ENCODE measurements around the gene OIP5. TPM values are rescaled to one million over a fixed set of nuclear protein-coding genes. Genes with fewer than 3 reads are reported as not detected.

The OIP5 gene
- total and polyA plus RNA-seq, 9 of the 15 experiments (the other 6 are each of a cell fraction or from before 2014, with no cell fraction given) = 8.3 to 54.8 (median 35.3) TPM

- TF ChIP-seq HMGN3 (IDR thresholded peaks at IDR 0.05; ENCODE audit: borderline replicate concordance, extremely low read depth, insufficient read length, low read depth, low read length) (no peak), ZNF76 (CRISPR knock-in tag; IDR thresholded peaks at IDR 0.05; ENCODE audit: borderline replicate concordance) (no peak), EP300 (IDR thresholded peaks at IDR 0.05; ENCODE audit: low read length) (peak; percentile 45; the same call in 1 of the 2 replicates), ESRRA (IDR thresholded peaks at IDR 0.05; ENCODE audit: borderline replicate concordance, low read depth) (no peak), NBN (IDR thresholded peaks at IDR 0.05; ENCODE audit: low read depth) (peak; percentile 21; the same call in 1 of the 2 replicates), HDAC2 (IDR thresholded peaks at IDR 0.05) (peak; percentile 61), EHMT2 (IDR thresholded peaks at IDR 0.05) (peak; percentile 56; the same call in 1 of the 2 replicates), TFAP4 (CRISPR knock-in tag; IDR thresholded peaks at IDR 0.05; ENCODE audit: borderline replicate concordance) (no peak; the same call in 1 of the 2 replicates), CREB5 (CRISPR knock-in tag; IDR thresholded peaks at IDR 0.05) (no peak), MXI1 (IDR thresholded peaks at IDR 0.05; ENCODE audit: low read depth, low read length) (no peak), GTF3C2 (IDR thresholded peaks at IDR 0.05; ENCODE audit: borderline replicate concordance, extremely low read depth, insufficient read length) (no peak), KLF1 (tag; IDR thresholded peaks at IDR 0.05) (no peak), NFE2 (IDR thresholded peaks at IDR 0.05; ENCODE audit: low read depth) (no peak), TBL1XR1 (IDR thresholded peaks at IDR 0.05; ENCODE audit: low read length in 2 of 2) (peak in 1 of 2 experiments; percentile 52; a peak in 1 of 4 replicates), TFAM (CRISPR knock-in tag; conservative IDR thresholded peaks at IDR 0.05) (no peak)
- TF ChIP-seq, protein P1, sequence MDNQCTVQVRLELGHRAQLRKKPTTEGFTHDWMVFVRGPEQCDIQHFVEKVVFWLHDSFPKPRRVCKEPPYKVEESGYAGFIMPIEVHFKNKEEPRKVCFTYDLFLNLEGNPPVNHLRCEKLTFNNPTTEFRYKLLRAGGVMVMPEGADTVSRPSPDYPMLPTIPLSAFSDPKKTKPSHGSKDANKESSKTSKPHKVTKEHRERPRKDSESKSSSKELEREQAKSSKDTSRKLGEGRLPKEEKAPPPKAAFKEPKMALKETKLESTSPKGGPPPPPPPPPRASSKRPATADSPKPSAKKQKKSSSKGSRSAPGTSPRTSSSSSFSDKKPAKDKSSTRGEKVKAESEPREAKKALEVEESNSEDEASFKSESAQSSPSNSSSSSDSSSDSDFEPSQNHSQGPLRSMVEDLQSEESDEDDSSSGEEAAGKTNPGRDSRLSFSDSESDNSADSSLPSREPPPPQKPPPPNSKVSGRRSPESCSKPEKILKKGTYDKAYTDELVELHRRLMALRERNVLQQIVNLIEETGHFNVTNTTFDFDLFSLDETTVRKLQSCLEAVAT (IDR thresholded peaks at IDR 0.05) = peak in 1 of 2 experiments; percentile 10; a peak in 1 of 4 replicates
- TF ChIP-seq, protein P2, sequence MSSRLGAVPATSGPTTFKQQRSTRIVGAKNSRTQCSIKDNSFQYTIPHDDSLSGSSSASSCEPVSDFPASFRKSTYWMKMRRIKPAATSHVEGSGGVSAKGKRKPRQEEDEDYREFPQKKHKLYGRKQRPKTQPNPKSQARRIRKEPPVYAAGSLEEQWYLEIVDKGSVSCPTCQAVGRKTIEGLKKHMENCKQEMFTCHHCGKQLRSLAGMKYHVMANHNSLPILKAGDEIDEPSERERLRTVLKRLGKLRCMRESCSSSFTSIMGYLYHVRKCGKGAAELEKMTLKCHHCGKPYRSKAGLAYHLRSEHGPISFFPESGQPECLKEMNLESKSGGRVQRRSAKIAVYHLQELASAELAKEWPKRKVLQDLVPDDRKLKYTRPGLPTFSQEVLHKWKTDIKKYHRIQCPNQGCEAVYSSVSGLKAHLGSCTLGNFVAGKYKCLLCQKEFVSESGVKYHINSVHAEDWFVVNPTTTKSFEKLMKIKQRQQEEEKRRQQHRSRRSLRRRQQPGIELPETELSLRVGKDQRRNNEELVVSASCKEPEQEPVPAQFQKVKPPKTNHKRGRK (tag; IDR thresholded peaks at IDR 0.05) = no peak
Measured at GRCh38 chr15:41334293-41335120, 2.1 kb upstream of the OIP5 start (continued).

Measured in K562 (cell line).